AG04450 (cell line): ENCODE measurements around the gene GABRB3. TPM values are rescaled to one million over a fixed set of nuclear protein-coding genes. Genes with fewer than 3 reads are reported as not detected.

ENCODE experiments used
- CTCF ChIA-PET: fragments of 300-600, 350-600 bp; formaldehyde crosslinking; extraction: SDS; loops from one replicate; lab custom pipeline; 2022; ENCODE audit warnings: antibody characterized with exemption, inconsistent platforms; lab: Charles Lee
- POLR2A ChIA-PET: fragments of 350-600 bp; formaldehyde crosslinking; extraction: SDS; loops from one replicate; lab custom pipeline; 2021; ENCODE audit warnings: antibody characterized with exemption, inconsistent platforms; lab: Yijun Ruan, JAX
- DNase-seq: peaks from one replicate; pipeline ENCODE4 v3.0.0-alpha.2; 2011; ENCODE audit warnings: low read depth, low spot score
- H3K27ac ChIP-seq: one replicate; pipeline ENCODE4 v1.5.1; 2012; ENCODE audit warnings: low read depth, low read length, control low read depth
- H3K27me3 ChIP-seq: one replicate; pipeline ENCODE4 v1.6.0; 2012; ENCODE audit warnings: low read length; ENCODE audit not compliant: control insufficient read depth, insufficient read depth
- H3K4me3 ChIP-seq: 2 replicates; pipeline ENCODE4 v1.5.1; 2011; ENCODE audit warnings: mild to moderate bottlenecking, low read depth, low read length, control low read depth
- H3K9me3 ChIP-seq: 2 replicates; pipeline ENCODE4 v1.5.1; 2012; ENCODE audit warnings: low read length; ENCODE audit not compliant: control insufficient read depth, insufficient read depth
- CTCF ChIP-seq: IDR thresholded peaks from 2 replicates; pipeline ENCODE4 v1.5.1; 2011; ENCODE audit warnings: low read depth, low read length, control low read depth, inconsistent platforms
- polyA minus RNA-seq: library from RNA; depleted of rRNA, polyadenylated mRNA; stranded (reverse); fragments of >200 nt; gene quantifications from 2 replicates; pipeline ENCODE4 v1.2.3, GENCODE V29; 2011; rRNA and poly(A)+ RNA removed
- polyA plus RNA-seq: library from polyadenylated mRNA; depleted of rRNA; stranded (reverse); fragments of >200 nt; gene quantifications from 2 replicates; pipeline ENCODE4 v1.2.3, GENCODE V29; 2011; rRNA removed

GABRB3 gene
- polyA plus RNA-seq (0.27 and 0.63 TPM in 2 replicates), polyA minus RNA-seq (0.14 and 0.74 TPM in 2 replicates)

GRCh38 chr15:26772154-26773066, at the start of gene GABRB3:
TSS of gene GABRB3 (minus strand) at chr15:26773066.
- TF ChIP-seq CTCF: no peak
- Histone ChIP-seq H3K4me3 (peak within 1 kb of the TSS; percentile 31; the same call in 1 of the 2 replicates), H3K9me3 (no peaks in the 10 kb centered on the region; the same call in none of the 2 replicates), H3K27me3 (peaks cover 10% of the 10 kb centered on the region), H3K27ac (no peak within 1 kb of the TSS)
- ChIA-PET CTCF (no interaction called here), POLR2A (no interaction called here)
- no peak for DNase-seq

- H3K9me3 ChIP-seq: peaks cover 23% of the 10 kb centered on the region
- no peak overlapping the region for H3K27ac ChIP-seq
- TF ChIP-seq CTCF: no peak
- POLR2A ChIA-PET: no interaction called here
- no peak for DNase-seq
- no peaks in the 10 kb centered on the region for H3K27me3 ChIP-seq
- no peak overlapping the region for H3K4me3 ChIP-seq
- CTCF ChIA-PET: no interaction called here
These were observed 34.9 kb upstream of the GABRB3 start for GRCh38 chr15:26807517-26808427.

GRCh38 chr15:26806574-26806973, 33.7 kb upstream of the GABRB3 start:
- no peak for TF ChIP-seq CTCF
- Histone ChIP-seq H3K27me3 (no peaks in the 10 kb centered on the region), H3K4me3 (no peak overlapping the region), H3K27ac (no peak overlapping the region), H3K9me3 (peaks cover 23% of the 10 kb centered on the region)
- DNase-seq: no peak
- ChIA-PET POLR2A (no interaction called here), CTCF (no interaction called here)

- CTCF ChIA-PET: no interaction called here
These were observed 33.3 kb upstream of the GABRB3 start for GRCh38 chr15:26806151-26806550.

More at GRCh38 chr15:26806151-26806550, 33.3 kb upstream of the GABRB3 start:
- Histone ChIP-seq H3K27ac (no peak overlapping the region), H3K27me3 (no peaks in the 10 kb centered on the region), H3K4me3 (no peak overlapping the region), H3K9me3 (peaks cover 23% of the 10 kb centered on the region)
- no peak for DNase-seq
- POLR2A ChIA-PET: no interaction called here
- TF ChIP-seq CTCF: no peak
